SK-N-DZ (cell line): ENCODE measurements around the gene TIMMDC1. TPM values are rescaled to one million over a fixed set of nuclear protein-coding genes. Genes with fewer than 3 reads are reported as not detected.

Source experiments
- DNase-seq: peaks from one replicate; pipeline ENCODE4 v3.0.0-alpha.2; 2015; ENCODE audit warnings: low spot score
- polyA plus RNA-seq, 2 experiments: library from polyadenylated mRNA; depleted of rRNA; stranded (reverse); fragments of >200 nt; gene quantifications; 2 replicates each; pipeline ENCODE4 v1.2.3, GENCODE V29; 2014

Gene TIMMDC1, protein sequence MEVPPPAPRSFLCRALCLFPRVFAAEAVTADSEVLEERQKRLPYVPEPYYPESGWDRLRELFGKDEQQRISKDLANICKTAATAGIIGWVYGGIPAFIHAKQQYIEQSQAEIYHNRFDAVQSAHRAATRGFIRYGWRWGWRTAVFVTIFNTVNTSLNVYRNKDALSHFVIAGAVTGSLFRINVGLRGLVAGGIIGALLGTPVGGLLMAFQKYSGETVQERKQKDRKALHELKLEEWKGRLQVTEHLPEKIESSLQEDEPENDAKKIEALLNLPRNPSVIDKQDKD
- 74.1 and 81.0 TPM in 2 replicates for polyA plus RNA-seq (2014; cell fraction: cytosol; rRNA removed)
- polyA plus RNA-seq (2014; cell fraction: nucleus; rRNA removed), result 87.4 and 94.6 TPM in 2 replicates

DNA sequence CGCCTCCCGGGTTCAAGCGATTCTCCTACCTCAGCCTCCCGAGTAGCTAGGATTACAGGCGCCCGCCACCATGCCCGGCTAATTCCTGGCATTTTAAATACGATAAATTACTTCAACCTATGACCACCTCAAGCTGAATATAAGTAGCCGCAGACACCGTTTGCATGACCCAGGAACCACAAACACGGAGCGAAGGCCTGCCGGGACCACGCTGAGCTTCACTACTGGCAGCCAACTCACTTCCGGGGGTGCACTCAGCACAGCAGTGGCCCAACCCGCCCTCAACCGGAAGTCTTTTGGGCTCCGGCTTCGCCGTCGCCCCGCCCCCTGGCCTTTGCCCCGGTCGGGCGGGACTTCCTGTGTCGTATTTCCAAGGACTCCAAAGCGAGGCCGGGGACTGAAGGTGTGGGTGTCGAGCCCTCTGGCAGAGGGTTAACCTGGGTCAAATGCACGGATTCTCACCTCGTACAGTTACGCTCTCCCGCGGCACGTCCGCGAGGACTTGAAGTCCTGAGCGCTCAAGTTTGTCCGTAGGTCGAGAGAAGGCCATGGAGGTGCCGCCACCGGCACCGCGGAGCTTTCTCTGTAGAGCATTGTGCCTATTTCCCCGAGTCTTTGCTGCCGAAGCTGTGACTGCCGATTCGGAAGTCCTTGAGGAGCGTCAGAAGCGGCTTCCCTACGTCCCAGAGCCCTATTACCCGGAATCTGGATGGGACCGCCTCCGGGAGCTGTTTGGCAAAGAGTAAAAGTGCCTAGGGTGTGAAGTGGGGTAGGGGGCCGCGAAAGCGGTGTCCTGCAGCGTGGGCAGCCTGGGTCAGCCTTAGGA, at the start of gene TIMMDC1:
TIMMDC1 (plus strand) TSS at position 362 of the 826 bp plus-strand sequence; CDS start at position 549, 187 bp downstream.
- DNase-seq, result peak; percentile 96

- no peak for DNase-seq
Measured at GRCh38 chr3:119453822-119454221, 44.5 kb upstream of the TIMMDC1 start.

GRCh38 chr3:119456469-119456868, 41.9 kb upstream of the TIMMDC1 start:
- DNase-seq, result no peak

DNA sequence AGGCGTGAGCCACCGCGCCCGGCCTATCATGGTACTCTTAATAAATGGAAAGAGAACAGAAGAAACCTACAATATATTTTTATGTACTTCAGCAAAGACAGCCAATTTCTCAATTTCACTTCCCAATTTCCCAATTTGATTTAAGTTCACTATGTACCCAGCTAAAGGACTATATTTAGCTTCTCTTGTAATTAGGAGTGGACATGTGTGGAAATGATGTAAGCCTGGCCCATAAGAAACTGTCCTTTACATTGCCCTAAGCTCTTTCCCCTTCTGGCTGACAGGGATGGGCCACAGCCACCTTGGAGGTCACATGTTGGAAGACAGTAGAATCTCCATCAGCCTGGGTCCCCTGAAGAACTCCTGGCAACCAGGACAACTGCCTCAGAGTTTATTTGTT, 41.1 kb upstream of the TIMMDC1 start:
- DNase-seq, result no peak

DNA sequence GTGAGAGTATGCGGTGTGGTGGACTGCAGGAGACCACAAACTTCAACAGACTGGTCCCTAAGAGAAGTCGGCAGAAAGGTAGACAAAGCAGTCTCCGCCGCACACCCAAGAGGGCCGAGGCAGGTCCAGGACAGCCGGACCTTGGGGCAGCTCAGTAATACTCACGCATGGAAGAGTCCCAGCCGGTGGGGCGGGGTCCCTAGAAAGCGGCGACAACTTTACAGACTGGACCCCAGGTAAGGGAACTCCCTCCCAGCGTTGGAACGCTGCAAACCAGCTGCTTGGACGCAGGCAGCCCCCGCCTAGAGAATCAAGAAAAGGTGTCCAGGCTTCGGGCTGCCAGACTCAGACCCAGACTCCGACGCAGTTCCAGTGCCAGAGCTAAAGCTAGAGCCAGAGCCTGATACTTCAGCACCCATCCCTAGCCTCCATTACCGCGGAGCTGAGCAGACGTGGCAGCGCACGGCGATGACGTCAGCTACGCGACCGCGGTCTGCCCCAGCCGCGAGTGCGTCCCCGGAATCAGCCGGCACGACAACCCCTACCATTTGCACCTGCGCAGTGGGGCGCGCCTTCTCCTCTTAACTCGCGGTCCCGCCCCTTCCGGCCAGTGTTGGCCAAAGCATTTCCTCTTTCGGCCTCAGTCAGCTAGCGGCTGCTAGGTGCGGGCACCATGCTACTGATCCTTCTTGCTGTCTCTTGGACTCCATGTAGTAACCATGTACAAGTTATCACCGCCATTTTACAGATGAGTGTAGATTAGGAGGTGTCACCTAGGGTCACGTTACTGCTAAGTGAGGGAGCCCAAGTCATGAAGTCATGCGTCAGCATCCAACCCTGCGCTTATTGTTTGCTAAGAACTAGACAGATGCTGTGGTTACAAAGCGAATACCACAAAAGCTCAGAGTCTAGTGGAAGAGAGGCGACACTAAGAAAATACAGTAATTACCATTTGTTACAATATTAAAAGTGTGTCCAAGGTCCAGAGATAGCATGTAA, 34.9 kb upstream of the TIMMDC1 start, which contains the start of gene TMEM39A:
TMEM39A (minus strand) TSS at position 445 of the 999 bp plus-strand sequence. CDS start 1,541 bp downstream, outside the sequence.
- DNase-seq, result peak; percentile 98

DNA sequence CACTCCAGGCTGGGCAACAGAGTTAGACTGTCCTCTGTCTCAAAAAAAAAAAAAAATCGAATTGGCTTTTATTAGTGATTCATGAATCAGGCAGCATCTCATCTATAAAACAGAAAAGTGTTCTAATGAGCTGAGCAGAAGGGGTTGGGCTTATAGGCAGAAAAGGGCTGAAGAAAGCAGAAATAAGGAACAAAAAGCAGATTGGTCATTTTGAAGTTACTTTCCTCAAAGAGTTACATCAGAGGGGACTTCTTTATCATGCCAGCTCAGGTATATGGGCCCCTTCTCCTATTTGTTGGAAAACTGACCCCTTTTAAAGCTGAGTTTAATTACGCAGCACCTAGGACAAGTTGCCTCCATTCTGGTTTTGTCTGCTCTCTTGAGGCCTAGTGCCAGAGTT, 30.3 kb upstream of the TIMMDC1 start:
- no peak for DNase-seq

- no peak for DNase-seq
Measured at GRCh38 chr3:119469418-119470189, 28.7 kb upstream of the TIMMDC1 start.

GRCh38 chr3:119470866-119471265, 27.5 kb upstream of the TIMMDC1 start:
- no peak for DNase-seq

DNA sequence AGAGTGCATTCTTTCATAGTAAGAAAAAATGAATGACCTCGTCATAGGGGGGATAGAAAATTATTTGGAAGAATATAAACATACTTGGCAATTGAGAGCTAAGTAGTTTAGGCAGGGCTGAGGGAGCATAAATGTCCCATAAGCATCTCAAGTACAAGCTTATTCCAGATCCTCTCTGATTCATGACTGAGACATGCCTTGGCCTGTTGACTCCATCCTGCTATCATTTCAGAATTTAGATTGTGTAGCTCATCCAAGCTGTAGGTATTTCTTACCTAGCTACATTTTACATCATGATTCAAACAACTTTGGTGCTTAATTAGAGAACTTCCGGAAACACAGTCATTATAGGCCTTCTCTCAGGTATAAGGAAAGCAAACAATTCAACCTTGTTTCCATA, 17.3 kb upstream of the TIMMDC1 start:
- DNase-seq, result no peak

DNA sequence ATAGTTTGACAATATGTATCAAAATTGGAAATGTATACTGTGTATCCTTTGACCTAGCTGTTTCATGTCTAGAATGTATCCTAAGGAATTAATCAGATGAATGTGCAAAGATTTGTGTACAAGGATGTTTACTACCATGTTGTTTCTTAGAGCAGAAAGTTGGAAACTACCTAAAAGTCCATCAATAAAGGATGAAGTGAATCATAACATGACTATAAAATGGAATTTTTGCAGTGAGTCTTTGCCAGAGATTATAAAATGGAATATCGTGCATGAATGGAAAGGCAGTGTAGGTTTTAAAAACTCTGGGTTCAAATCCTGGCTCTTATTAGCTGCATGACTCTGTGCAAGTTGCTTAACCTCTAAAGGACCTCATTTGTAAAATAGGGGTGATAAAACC, 15.2 kb upstream of the TIMMDC1 start:
- DNase-seq, result no peak

- DNase-seq, result no peak
Measured at GRCh38 chr3:119485563-119485962, 12.8 kb upstream of the TIMMDC1 start.

GRCh38 chr3:119490153-119490552, 8.2 kb upstream of the TIMMDC1 start:
- no peak for DNase-seq

DNA sequence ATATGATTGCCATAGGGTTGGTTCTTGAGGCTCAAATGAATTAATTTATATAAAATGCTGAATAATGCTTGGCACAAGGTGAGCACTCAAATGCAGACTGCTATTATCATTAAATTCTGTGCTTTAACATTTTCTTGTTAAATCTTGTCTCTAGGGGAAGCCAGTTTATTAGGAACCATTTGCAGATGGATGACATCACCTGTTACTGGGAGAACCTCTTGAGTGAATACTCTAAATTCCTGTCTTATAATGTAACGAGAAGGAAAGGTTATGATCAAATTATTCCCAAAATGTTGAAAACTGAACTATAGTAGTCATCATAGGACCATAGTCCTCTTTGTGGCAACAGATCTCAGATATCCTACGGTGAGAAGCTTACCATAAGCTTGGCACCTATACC, 6.2 kb upstream of the TIMMDC1 start:
- no peak for DNase-seq

- DNase-seq, result no peak
Measured at GRCh38 chr3:119492810-119493209, 5.5 kb upstream of the TIMMDC1 start.

DNA sequence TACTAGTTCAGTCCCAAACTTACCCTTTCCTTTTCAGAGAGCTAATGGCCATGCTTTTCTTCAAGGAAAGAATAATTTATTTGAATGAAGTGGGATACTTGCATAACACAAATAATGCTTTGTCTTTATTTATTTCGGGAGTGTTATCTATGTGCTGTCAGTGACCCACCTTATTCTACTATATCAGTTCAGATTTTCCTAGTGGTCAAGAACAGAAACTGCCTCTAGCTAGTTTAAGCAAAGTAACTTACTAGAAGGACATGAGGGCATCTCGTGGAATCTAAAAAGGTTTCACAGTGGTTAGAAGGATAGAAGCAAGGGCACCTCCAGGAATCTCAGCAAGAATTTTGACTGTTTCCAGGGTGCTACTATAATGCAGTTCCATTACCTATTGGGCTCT, 3.8 kb upstream of the TIMMDC1 start:
- no peak for DNase-seq

DNA sequence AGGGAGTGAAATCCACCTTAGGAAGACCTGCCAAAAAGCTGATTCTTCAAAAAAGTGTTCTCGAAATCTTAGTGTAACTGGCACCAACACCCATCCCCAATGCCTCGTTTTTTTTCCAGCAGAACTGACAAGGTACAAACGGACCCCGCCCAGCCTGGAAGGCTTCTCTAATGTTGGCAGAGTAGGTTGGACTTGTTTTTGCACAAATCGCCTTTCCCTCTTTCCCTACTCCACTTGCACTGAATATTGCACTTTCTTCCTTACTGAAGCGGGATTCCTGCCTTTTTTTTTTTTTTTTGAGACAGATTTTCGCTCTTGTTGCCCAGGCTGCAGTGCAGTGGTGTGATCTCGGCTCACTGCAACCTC, 544 bp upstream of the TIMMDC1 start:
- DNase-seq, result peak; percentile 17

GRCh38 chr3:119500265-119500664, 1.9 kb downstream of the TIMMDC1 start:
- no peak for DNase-seq

GRCh38 chr3:119500901-119501300, 2.6 kb downstream of the TIMMDC1 start:
- DNase-seq, result no peak

GRCh38 chr3:119506631-119507030, 8.3 kb downstream of the TIMMDC1 start:
- DNase-seq, result no peak

GRCh38 chr3:119507404-119507803, 9.1 kb downstream of the TIMMDC1 start:
- no peak for DNase-seq
